Stimulated activated naive CD4-positive, alpha-beta T cell (primary cell): Measurements from ENCODE around the gene RUBCNL.
A peak's percentile ranks its signal among the peaks of the same experiment; 100 is the strongest.
"Not testable (repeated sequence)": the region's sequence is repeated elsewhere in the genome, so short reads cannot be mapped to it uniquely, and the experiment has no call there.

Source experiments
- DNase-seq, 6 experiments: peaks; one replicate each; lab custom pipeline; 2025; lab: John Stamatoyannopoulos, UW

The RUBCNL gene

GRCh38 chr13:46387064-46387851 lies at the start of gene RUBCNL:
TSS of gene RUBCNL (minus strand) at chr13:46387252. CDS start at chr13:46372475, 14,777 bp downstream.
- DNase-seq: peak in 3 of 6 experiments; percentile 14 to 29 (median 26)

GRCh38 chr13:46429558-46429957 lies 42.5 kb upstream of the RUBCNL start:
- not testable (repeated sequence) for DNase-seq

GRCh38 chr13:46405457-46405856 lies 18.4 kb upstream of the RUBCNL start:
- DNase-seq: no peak

GRCh38 chr13:46404733-46405100 lies 17.7 kb upstream of the RUBCNL start:
- DNase-seq: no peak

GRCh38 chr13:46403851-46404732 lies 17.0 kb upstream of the RUBCNL start:
- DNase-seq: no peak

- no peak for DNase-seq
Measured at GRCh38 chr13:46402178-46402577, 15.1 kb upstream of the RUBCNL start.

GRCh38 chr13:46401432-46401831 lies 14.4 kb upstream of the RUBCNL start:
- no peak for DNase-seq

- DNase-seq: no peak
Measured at GRCh38 chr13:46396341-46396740, 9.3 kb upstream of the RUBCNL start.

GRCh38 chr13:46392967-46393366 lies 5.9 kb upstream of the RUBCNL start:
- DNase-seq: no peak

- peak in 3 of 6 experiments; percentile 7 to 23 (median 13) for DNase-seq
Measured at GRCh38 chr13:46389457-46390451, 2.7 kb upstream of the RUBCNL start.

- no peak for DNase-seq
Measured at GRCh38 chr13:46388846-46389245, 1.8 kb upstream of the RUBCNL start.

GRCh38 chr13:46388308-46388707 lies 1.3 kb upstream of the RUBCNL start:
- DNase-seq: no peak

- peak in 1 of 6 experiments; percentile 4 for DNase-seq
Measured at GRCh38 chr13:46386392-46387063, 524 bp downstream of the RUBCNL start.

- no peak for DNase-seq
Measured at GRCh38 chr13:46385946-46386345, 1.1 kb downstream of the RUBCNL start.

- no peak for DNase-seq
Measured at GRCh38 chr13:46383383-46383782, 3.7 kb downstream of the RUBCNL start.

- DNase-seq: no peak
Measured at GRCh38 chr13:46382224-46382623, 4.8 kb downstream of the RUBCNL start.

- no peak for DNase-seq
Measured at GRCh38 chr13:46380242-46380641, 6.8 kb downstream of the RUBCNL start.

GRCh38 chr13:46379611-46380010 lies 7.4 kb downstream of the RUBCNL start:
- DNase-seq: no peak

GRCh38 chr13:46378411-46378810 lies 8.6 kb downstream of the RUBCNL start:
- DNase-seq: no peak

- DNase-seq: no peak
Measured at GRCh38 chr13:46377554-46377953, 9.5 kb downstream of the RUBCNL start.

GRCh38 chr13:46374710-46375109 lies 12.3 kb downstream of the RUBCNL start:
- DNase-seq: no peak
